GM20431 (cell line): Measurements from ENCODE around the gene ARHGAP6.

Experiments used
- in situ Hi-C: fragments of 300-500 bp; cut with MseI, MboI; formaldehyde crosslinking; loops from one replicate; pipeline ENCODE4 v1.15.0; 2020; ENCODE audit warnings: low sequenced_read_pairs; ENCODE audit not compliant: unreplicated experiment

The ARHGAP6 gene

GRCh38 chrX:11472879-11473278 is 192.8 kb downstream of the ARHGAP6 start:
- in situ Hi-C loops: no loop called here

GRCh38 chrX:11472381-11472780 is 193.3 kb downstream of the ARHGAP6 start:
- in situ Hi-C loops: no loop called here

DNA sequence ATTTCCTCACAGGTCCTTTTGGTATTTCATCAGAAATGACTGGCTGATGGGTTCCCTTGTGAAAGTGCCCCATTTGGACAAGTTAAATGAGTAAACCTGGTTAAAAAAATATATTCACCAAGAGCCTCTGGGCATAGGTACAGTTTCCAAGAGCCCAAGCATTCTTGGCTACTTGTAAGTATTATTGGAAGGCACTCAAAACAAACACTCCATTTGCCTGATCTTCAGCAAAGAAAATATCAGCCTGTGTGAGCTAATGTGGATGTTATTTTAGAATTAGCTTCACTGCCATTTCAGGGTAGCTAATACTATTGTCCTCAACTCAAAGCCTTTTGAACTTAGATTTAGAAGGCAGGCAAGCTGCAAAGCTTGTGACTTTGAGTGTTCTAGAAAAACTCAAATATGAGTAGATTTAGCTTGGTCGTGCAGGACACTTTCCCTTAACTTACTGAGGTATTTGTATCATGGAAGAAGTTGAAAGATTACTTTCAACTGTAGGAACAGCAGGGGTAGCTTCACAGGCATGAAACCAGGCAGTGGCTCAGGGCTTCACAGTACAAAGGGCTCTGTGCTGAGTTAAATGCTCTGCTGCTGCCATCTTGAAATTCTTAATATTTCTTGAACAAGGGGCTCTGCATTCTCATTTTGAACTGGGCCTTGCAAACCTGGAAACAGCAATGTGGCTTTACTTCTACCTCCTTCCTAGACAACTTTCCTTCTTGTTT is 195.3 kb downstream of the ARHGAP6 start:
- in situ Hi-C loops: no loop called here

DNA sequence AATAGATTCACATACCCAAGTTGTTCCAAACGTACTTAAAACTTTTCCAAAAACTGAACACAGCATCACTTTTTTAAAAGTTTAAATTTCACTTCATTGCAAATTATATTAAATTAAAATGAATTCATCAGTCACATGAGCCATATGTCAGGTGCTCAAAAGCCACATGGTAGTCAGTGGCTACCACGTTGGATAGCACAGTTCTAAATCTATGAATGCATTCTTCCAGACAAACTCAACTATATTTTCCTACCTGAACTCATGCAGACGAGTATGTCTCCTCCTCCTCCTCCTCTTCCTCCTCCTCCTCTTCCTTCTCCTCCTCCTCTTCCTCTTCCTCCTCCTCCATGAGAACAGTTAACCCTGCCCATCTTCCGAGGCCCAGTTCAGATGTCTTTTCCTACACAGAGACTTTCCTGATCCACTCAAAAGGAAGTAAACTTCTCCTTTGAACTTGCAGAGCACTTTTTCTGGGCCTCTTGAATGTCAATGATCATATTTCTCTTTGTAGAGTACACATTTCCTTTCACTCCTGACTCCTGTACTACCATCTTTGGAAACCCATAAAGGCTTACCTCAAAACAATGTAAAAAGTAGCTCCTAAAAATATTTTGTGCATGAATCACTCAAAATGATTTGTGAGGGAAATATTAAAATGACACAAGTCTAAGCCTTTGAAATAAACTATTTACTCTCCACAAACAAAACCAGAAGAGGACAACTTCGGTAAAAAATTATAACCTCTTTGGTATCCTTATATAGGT is 199.9 kb downstream of the ARHGAP6 start:
- in situ Hi-C loops: no loop called here

GRCh38 chrX:11464836-11465463 is 200.8 kb downstream of the ARHGAP6 start:
- in situ Hi-C loops: no loop called here

- in situ Hi-C loops: no loop called here
These were observed 201.3 kb downstream of the ARHGAP6 start for GRCh38 chrX:11464380-11464779.

- in situ Hi-C loops: no loop called here
These were observed 203.1 kb downstream of the ARHGAP6 start for GRCh38 chrX:11462648-11463047.

DNA sequence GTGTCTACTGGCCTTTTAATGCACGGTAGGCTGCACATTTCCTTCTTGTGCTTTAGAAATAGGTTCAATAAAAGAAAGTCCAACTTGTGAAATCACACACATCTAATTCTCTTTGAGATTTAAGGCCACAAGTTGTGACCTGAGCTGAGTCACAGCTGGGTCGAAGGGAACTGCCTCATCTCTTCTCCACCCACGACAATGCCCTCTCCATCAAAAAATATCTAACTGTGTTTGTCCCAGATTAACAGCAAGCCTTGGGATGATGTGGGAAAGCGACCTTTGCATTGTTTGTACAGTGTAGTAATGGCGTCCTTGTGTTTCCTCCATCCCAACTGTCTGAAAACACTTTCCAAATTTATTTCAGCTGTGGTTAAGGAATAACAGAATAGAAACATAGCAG is 203.6 kb downstream of the ARHGAP6 start:
- in situ Hi-C loops: no loop called here

DNA sequence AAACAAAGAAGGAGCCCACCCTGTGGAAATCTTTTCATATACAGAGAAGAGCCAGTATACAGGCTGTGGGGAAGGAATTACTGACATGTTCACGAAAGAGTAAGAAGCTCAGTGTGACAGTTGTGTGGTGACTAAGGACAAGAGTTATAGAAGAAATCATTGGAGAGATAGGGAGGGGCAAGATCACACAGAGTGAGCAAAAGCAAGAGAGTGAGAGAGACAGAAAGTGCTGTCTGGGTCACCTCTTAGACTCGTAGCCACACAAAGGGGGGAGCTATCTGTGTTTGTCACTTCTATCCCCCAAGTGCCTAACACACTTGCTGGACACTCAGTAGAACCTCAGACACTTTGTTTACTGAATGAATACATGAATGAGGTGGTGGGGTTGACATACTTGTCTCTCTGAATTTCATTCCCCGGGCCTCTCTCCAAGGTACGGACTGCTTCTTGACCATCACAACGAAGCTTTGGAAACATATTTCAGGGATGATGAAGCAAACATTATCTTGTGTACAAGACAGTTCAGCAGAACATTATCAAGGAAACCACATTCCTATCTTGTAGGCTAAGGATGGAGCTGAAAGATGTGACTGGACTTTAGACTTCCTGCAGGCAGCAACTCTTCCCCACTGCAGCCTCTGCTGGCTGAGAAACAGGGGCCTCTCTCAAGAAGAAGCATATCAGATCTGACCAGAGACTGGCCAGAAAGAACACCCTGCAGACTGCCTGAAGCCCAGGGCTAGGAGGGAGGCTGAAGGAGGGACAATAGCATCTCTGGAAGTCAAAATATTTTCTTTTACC is 204.3 kb downstream of the ARHGAP6 start:
- in situ Hi-C loops: no loop called here

DNA sequence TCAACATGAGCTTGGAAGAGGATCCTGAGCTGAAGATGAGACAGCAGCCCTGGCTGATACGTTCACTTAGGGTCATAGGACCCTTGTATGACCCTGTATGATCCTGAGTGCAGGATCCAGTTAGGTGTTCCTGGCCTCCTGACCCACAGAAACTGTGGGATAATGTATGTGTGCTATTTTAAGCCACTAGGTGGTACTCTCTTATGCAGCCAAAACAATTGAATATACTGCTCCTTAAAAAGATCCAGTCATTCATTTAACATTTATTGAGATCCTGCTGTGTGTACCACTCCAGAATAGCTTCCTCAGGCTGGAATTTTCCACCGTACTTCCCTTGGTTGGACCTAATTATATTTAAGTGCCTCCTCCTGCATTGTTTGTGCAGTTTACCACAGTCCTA is 205.4 kb downstream of the ARHGAP6 start:
- in situ Hi-C loops: no loop called here

DNA sequence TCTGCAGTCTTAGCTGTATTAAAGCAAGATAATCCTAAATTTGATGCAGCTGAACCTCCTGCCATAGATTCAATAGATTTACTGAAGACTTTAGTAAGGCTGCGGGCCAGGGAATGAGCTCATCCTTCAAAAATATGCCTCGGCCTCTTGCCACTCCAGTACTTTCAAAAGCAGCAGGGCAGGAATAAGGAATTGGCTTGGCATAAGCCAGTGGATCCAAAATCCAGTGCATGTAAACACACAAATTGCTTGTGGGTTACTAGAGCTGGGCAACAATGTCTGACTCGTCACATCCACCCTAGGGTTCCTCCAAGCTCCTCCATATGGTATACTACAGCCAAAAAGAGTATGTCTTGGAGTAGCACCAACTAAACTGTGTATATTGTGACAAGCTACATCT is 207.6 kb downstream of the ARHGAP6 start:
- in situ Hi-C loops: no loop called here

DNA sequence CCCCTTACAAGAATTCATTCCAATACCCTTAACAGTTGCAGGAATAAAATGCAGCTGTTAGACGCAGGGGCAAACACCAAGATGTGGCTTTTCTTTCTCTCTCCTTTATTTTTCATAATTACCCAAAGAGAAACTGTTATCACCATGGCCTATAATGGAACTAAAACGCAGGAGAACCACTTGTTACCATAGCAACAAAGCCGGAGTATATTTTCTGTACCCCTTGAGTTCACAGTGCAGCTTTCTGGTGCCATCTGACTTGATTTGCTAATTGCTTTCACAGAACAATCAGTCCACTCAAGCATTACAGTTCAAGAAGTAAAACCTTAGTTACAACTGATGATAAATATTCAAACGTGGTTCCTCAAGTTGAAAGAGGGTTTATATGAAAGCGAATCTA is 214.6 kb downstream of the ARHGAP6 start:
- in situ Hi-C loops: no loop called here

- in situ Hi-C loops: no loop called here
These were observed 215.4 kb downstream of the ARHGAP6 start for GRCh38 chrX:11450354-11450753.

GRCh38 chrX:11449613-11450012 is 216.1 kb downstream of the ARHGAP6 start:
- in situ Hi-C loops: no loop called here

DNA sequence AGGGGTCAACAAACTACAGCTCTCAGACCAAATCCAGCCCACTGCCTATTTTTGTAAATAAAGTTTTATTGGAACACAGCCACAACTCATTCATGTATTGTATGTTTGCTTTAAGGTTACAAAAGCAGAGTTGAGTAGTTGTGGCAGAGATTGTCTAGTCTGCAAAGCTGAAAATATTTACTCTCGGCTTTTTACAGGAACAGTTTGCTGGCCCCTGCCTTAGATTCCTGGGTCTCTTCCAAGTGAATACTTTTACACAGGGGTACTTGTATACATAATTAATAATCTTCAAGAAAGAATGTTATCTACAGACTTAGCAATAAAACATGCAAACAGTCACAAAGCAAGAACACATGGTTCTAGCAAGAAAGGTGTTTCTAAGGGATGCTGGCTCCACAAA is 218.3 kb downstream of the ARHGAP6 start:
- in situ Hi-C loops: no loop called here

GRCh38 chrX:11446949-11447348 is 218.8 kb downstream of the ARHGAP6 start:
- in situ Hi-C loops: no loop called here

DNA sequence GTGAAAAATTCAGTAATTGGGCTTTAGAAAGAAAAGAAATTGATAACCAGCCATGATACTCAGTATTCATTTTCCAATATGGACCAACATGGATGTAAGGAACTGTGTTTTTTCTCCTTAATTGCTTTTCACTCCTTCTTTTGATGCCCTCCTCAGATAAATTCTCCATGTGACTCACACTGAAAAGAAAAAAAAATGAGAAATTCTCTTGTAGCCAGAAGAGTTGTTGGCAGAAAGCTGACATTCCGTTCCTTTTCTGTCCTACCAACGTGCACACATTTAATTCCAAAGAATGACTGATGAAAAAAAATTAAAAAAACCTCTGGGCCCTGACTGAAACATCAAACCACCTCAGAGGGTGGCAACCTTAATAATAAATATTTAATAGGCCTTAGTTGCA is 219.4 kb downstream of the ARHGAP6 start:
- in situ Hi-C loops: no loop called here

DNA sequence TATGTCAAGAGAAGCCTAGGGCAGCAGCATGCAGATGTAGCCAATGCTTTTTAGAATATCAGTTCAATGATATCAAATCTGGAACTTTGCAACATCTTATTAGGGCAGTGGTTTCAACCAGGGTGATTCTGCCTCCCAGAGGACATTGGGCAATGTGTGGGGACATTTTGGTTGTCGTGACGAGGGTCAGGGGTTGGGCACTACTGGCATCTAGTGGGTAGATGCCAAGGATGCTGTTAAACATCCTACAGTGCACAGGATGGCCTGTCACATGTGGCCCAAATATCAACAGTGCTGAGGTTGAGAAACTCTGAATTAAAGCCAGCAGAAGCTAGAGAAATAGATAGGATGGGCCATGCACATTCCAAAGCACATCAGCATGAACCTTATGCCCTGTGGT is 220.2 kb downstream of the ARHGAP6 start:
- in situ Hi-C loops: no loop called here

GRCh38 chrX:11444052-11444451 is 221.7 kb downstream of the ARHGAP6 start:
- in situ Hi-C loops: no loop called here

DNA sequence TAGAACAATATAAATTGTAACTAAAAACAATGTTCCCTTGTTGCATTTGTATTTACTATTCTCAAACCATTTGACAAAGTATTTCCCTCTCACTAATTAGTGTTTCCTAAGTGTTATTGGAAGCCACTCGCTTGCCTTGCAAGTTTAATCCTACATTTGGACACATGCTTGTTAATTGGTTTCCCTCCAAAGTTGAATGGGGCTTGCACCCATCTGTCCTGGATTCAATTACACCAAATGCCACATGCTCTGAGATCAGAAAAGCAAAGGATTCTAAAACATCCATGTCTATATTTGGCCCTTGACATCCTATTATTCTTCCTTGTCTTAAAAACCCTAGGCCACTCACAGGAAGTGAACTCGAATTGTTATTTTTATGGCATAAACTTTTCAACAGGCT is 225.9 kb downstream of the ARHGAP6 start:
- in situ Hi-C loops: no loop called here
